ENCODE data around the gene TRIM10.

- TF ChIP-seq GATA3 (IDR thresholded peaks at IDR 0.05; ENCODE audit: low read depth, low read length) (no peak), GATA2 (IDR thresholded peaks at IDR 0.05; ENCODE audit: low read depth, low read length) (no peak)
Measured at GRCh38 chr6:30104661-30105060, 56.4 kb downstream of the TRIM10 start.

Data from SH-SY5Y (cell line).